Measurements from ENCODE around the gene CBARP. TPM values are rescaled to one million over a fixed set of nuclear protein-coding genes. Genes with fewer than 3 reads are reported as not detected.

CBARP gene
- total and polyA plus RNA-seq, 2 of the 13 experiments (the other 11 are each of a cell fraction or from before 2014, with no cell fraction given) = 1.2 to 1.4 TPM

DNA sequence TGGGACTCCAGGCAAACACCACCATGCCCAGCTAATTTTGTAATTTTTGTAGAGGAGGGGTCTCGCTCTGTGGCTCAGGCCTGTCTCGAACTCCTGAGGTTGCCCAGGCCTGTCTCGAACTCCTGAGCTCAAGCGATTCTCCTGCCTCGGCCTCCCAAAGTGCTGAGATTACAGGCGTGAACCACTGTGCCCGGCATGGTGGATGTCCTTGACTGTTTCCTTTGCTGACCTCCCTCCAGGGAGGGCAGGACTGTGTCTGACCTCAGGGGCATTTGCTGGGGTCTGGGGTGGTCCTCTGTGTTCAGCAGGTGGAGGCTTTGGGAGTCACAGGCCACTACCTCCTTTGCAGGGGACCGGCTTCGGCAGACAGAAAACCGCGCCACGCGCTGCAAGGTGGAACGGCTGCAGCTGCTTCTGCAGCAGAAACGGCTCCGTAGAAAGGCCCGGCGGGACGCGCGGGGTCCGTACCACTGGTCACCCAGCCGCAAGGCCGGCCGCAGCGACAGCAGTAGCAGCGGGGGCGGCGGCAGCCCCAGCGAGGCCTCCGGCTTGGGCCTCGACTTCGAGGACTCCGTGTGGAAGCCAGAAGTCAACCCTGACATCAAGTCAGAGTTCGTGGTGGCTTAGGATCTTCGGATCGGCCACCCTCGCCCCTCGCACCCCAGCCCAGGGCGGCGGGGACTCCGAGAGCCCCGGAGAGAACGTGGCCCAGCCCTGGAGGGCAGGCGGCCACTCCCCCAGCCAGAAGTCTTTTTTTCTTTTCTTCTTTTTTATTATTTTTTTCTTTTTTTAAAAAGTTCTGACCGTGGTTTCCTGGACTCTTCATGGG is 19.1 kb upstream of the CBARP start (continued):
- TF ChIP-seq, protein P1, sequence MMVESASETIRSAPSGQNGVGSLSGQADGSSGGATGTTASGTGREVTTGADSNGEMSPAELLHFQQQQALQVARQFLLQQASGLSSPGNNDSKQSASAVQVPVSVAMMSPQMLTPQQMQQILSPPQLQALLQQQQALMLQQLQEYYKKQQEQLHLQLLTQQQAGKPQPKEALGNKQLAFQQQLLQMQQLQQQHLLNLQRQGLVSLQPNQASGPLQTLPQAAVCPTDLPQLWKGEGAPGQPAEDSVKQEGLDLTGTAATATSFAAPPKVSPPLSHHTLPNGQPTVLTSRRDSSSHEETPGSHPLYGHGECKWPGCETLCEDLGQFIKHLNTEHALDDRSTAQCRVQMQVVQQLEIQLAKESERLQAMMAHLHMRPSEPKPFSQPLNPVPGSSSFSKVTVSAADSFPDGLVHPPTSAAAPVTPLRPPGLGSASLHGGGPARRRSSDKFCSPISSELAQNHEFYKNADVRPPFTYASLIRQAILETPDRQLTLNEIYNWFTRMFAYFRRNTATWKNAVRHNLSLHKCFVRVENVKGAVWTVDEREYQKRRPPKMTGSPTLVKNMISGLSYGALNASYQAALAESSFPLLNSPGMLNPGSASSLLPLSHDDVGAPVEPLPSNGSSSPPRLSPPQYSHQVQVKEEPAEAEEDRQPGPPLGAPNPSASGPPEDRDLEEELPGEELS (CRISPR knock-in tag; IDR thresholded peaks at IDR 0.05) = no peak
- no peak for TF ChIP-seq ZNF749 (CRISPR knock-in tag; IDR thresholded peaks at IDR 0.05; ENCODE audit: borderline replicate concordance)
- peak; percentile 89 for TF ChIP-seq ZBTB38 (CRISPR knock-in tag; IDR thresholded peaks at IDR 0.05)
- no peak for TF ChIP-seq ZFP90 (CRISPR knock-in tag; IDR thresholded peaks at IDR 0.05; ENCODE audit: borderline replicate concordance)
- TF ChIP-seq, protein P2, sequence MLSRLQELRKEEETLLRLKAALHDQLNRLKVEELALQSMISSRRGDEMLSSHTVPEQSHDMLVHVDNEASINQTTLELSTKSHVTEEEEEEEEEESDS (CRISPR knock-in tag; IDR thresholded peaks at IDR 0.05; ENCODE audit: borderline replicate concordance) = no peak
- 0 out of 2 replicates have a peak, but pooled peaks have one; percentile 18 for TF ChIP-seq HNRNPL (IDR thresholded peaks at IDR 0.05; ENCODE audit: low read depth, low read length)
- TF ChIP-seq PCBP1 (IDR thresholded peaks at IDR 0.05; ENCODE audit: borderline replicate concordance, low read depth, low read length) = 0 out of 2 replicates have a peak, but pooled peaks have one; percentile 9
- TF ChIP-seq, protein P3, sequence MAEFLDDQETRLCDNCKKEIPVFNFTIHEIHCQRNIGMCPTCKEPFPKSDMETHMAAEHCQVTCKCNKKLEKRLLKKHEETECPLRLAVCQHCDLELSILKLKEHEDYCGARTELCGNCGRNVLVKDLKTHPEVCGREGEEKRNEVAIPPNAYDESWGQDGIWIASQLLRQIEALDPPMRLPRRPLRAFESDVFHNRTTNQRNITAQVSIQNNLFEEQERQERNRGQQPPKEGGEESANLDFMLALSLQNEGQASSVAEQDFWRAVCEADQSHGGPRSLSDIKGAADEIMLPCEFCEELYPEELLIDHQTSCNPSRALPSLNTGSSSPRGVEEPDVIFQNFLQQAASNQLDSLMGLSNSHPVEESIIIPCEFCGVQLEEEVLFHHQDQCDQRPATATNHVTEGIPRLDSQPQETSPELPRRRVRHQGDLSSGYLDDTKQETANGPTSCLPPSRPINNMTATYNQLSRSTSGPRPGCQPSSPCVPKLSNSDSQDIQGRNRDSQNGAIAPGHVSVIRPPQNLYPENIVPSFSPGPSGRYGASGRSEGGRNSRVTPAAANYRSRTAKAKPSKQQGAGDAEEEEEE (CRISPR knock-in tag; IDR thresholded peaks at IDR 0.05; ENCODE audit: borderline replicate concordance) = no peak
- no peak for TF ChIP-seq ZNF570 (CRISPR knock-in tag; IDR thresholded peaks at IDR 0.05; ENCODE audit: borderline replicate concordance)
- TF ChIP-seq BCL6 (CRISPR knock-in tag; IDR thresholded peaks at IDR 0.05) = no peak
- 0 out of 2 replicates have a peak, but pooled peaks have one; percentile 26 for TF ChIP-seq POLR2G (IDR thresholded peaks at IDR 0.05; ENCODE audit: low read depth, low read length)
- no peak for TF ChIP-seq GZF1 (CRISPR knock-in tag; IDR thresholded peaks at IDR 0.05)
- TF ChIP-seq ZNF484 (CRISPR knock-in tag; IDR thresholded peaks at IDR 0.05; ENCODE audit: borderline replicate concordance, low read depth) = no peak
- no peak for TF ChIP-seq ZNF644 (CRISPR knock-in tag; IDR thresholded peaks at IDR 0.05; ENCODE audit: low read depth)
- TF ChIP-seq RBM39 (IDR thresholded peaks at IDR 0.05; ENCODE audit: low read depth, low read length, poor library complexity, severe bottlenecking) = peak; percentile 85
- TF ChIP-seq ZNF790 (CRISPR knock-in tag; IDR thresholded peaks at IDR 0.05; ENCODE audit: borderline replicate concordance) = no peak
- TF ChIP-seq POLR2A (IDR thresholded peaks at IDR 0.05; ENCODE audit: insufficient read depth in 1 of 2, low read depth in 2 of 2, low read length in 2 of 2) = peak in 1 of 2 experiments; percentile 54; a peak in 2 of 4 replicates
- TF ChIP-seq ZNF510 (CRISPR knock-in tag; IDR thresholded peaks at IDR 0.05; ENCODE audit: low read depth) = no peak
- TF ChIP-seq DNMT3B (CRISPR knock-in tag; conservative IDR thresholded peaks at IDR 0.05) = no peak
- peak; percentile 96 for TF ChIP-seq RBFOX2 (IDR thresholded peaks at IDR 0.05; ENCODE audit: low read depth, low read length)
